Stimulated activated naive B cell treated with anti-CD40 and anti-IgM and Interleukin-4, amounts not matched to agents 10 μg/mL and 1 μg/mL and 100 μg/mL, for 72 hours (primary cell): ENCODE measurements around the gene FAM76B.
"Not testable (repeated sequence)": the region's sequence is repeated elsewhere in the genome, so short reads cannot be mapped to it uniquely, and the experiment has no call there.

Experiments used
- ATAC-seq, 2 donors: fragments of 150-1000 bp; cut with Tn5 transposase; replicated peaks; 2 replicates each; pipeline ENCODE4 v1.10.0; 2021; ENCODE audit warnings: moderate library complexity in 1 of 2
- DNase-seq: peaks from one replicate; pipeline ENCODE4 v3.0.0; 2021
- H3K27ac Mint-ChIP-seq: one replicate; pipeline ENCODE4 v1.8.0; 2022; ENCODE audit warnings: mild to moderate bottlenecking, mixed read lengths
- H3K27me3 Mint-ChIP-seq, 2 donors: one replicate each; pipeline ENCODE4 v1.8.0; 2022; ENCODE audit warnings: mixed read lengths in 2 of 2
- H3K36me3 Mint-ChIP-seq, 2 donors: one replicate each; pipeline ENCODE4 v1.8.0; 2022; ENCODE audit warnings: mixed read lengths in 2 of 2, mild to moderate bottlenecking in 1 of 2
- H3K4me1 Mint-ChIP-seq, 2 donors: one replicate each; pipeline ENCODE4 v1.8.0; 2022; ENCODE audit warnings: mixed read lengths in 2 of 2, mild to moderate bottlenecking in 1 of 2
- H3K4me3 Mint-ChIP-seq, 2 donors: one replicate each; pipeline ENCODE4 v1.8.0; 2022; ENCODE audit warnings: mild to moderate bottlenecking in 2 of 2, mixed read lengths in 2 of 2, moderate library complexity in 1 of 2
- H3K9me3 Mint-ChIP-seq, 2 donors: one replicate each; pipeline ENCODE4 v1.8.0; 2022; ENCODE audit warnings: mixed read lengths in 2 of 2, mild to moderate bottlenecking in 1 of 2

Gene FAM76B

DNA sequence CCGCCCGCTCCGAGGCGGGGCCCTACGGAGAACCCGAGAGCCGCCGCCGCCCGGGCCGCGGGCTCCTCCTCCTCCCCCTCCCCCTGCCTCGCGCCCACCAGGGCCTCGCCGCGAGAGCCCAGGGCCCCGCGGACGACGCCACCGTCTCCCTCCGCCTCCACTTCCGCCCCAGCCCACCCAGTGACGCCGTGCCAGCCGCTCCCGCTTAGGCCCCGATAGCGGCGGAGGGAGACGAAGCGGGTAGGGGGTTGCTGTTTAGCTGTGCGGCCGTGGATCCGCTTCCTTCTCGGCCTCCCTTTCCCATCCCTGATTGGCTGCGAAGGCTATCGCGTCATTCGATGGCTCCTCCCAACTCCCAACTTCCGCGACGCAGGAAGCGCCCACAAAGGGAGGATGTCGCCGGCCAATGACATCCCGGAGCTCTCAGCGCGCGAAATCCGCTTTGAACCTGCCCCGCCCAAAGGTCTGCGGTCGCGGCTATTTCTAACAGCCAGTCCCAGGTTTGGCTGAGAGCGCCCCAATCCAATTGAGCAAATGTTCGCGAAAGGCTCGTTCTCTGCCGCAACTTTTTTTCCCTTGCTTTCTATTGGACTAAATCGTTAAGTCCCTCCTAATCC, at the start of gene FAM76B:
TSS of gene FAM76B (minus strand) at position 277 of the 617 bp plus-strand sequence. CDS start 304 bp downstream, outside the sequence.
- Mint-ChIP-seq H3K4me3 (peak within 1 kb of the TSS; percentile 95 to 99), H3K9me3 (no peaks in the 10 kb centered on the region), H3K27me3 (no peaks in the 10 kb centered on the region), H3K36me3 (peaks cover 18 to 35% of the 10 kb centered on the region in 2 donors), H3K4me1 (peaks cover 18 to 44% of the 10 kb centered on the region in 2 donors), H3K27ac (peak within 1 kb of the TSS; percentile 100)
- peak; percentile 78 to 81 for ATAC-seq
- peak; percentile 97 for DNase-seq

DNA sequence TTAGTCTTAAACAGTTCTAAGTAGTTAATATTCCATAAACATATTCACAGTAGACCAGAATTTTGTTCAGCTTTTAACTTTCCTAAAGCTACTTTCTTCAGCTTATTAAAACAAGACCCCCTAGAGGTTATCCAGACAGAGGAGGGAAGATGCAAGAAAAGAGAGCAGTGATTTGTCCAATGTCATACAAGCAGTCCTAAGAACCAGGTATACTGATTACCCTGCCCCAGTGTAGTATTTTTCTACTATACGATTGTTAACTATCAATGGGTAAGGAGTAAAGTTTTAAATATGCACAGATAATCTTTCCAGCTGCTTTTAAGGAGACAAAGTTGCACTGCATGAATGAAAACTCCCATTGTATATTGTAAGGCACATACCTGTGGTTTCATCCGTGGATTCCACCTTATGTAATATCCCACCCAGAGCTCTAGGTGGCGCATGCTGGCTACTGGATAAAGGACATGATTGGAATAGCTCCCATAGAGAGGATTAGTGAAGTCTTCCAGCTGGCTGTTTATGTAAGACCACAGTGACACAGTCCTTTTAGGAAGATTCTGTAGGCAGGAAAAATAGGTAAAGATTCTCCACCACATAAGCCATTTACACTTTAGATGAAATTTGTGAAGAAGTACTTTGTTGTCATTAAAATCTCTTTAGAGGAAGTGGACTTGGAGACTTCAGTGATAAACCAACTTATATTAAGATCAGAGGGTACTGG, 46.3 kb upstream of the FAM76B start:
- peak; percentile 77 to 81 for ATAC-seq
- H3K9me3 Mint-ChIP-seq = no peaks in the 10 kb centered on the region
- DNase-seq = peak; percentile 21
- no peak overlapping the region for H3K4me3 Mint-ChIP-seq
- H3K27ac Mint-ChIP-seq = peak overlapping the region; percentile 44
- H3K36me3 Mint-ChIP-seq = peaks cover 17 to 34% of the 10 kb centered on the region in 2 donors
- peaks cover 0 to 2% of the 10 kb centered on the region in 2 donors for H3K4me1 Mint-ChIP-seq
- H3K27me3 Mint-ChIP-seq = no peaks in the 10 kb centered on the region

DNA sequence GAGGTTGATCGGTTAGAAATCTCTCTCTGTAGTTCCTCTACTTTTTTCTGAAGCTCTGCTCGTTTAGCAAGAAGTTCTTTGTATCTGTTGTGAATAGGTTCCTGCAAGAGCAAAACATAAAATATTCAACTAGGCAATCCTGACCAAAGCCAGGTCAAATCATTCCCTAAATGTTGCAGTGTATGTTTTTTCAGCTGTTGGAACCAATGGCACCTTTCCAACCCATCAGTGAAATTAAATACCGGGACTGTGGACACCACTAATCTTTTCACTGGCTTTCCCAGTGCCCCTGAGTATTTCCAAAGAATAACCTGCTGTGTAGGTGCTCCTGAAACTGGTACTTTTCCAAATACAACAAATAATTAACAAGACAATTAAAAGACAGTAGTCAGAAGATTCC, 45.8 kb upstream of the FAM76B start:
- ATAC-seq (no peak), DNase-seq (no peak)
- H3K4me3 Mint-ChIP-seq = no peak overlapping the region
- H3K4me1 Mint-ChIP-seq = peaks cover 0 to 2% of the 10 kb centered on the region in 2 donors
- H3K9me3 Mint-ChIP-seq = no peaks in the 10 kb centered on the region
- H3K27me3 Mint-ChIP-seq = no peaks in the 10 kb centered on the region
- no peak overlapping the region for H3K27ac Mint-ChIP-seq
- peaks cover 20 to 38% of the 10 kb centered on the region in 2 donors for H3K36me3 Mint-ChIP-seq

DNA sequence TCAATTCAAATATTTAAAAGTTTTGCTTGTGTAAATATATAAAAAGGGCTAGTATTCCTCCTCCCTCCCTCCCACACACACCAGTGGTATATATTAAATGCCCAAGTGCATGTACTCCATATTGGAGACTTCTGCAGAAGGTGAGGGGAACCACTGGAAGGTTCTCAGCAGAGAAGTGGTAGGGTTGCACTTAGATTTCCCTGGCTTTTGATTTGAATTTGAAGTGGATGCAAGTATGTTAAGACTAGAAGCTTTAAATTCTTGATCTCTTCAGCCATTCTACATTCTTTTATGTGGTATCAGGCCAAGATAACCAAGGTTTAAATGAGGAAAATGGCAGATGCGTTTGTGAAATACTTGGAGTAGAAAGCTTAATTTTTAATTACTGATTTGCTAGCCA, 43.8 kb upstream of the FAM76B start:
- Mint-ChIP-seq H3K36me3 (peaks cover 25 to 42% of the 10 kb centered on the region in 2 donors), H3K27me3 (no peaks in the 10 kb centered on the region), H3K9me3 (no peaks in the 10 kb centered on the region), H3K4me1 (peaks cover 0 to 2% of the 10 kb centered on the region in 2 donors), H3K4me3 (no peak overlapping the region), H3K27ac (no peak overlapping the region)
- ATAC-seq (no peak), DNase-seq (no peak)

- H3K4me1 Mint-ChIP-seq = peaks cover 0 to 2% of the 10 kb centered on the region in 2 donors
- no peak overlapping the region for H3K27ac Mint-ChIP-seq
- H3K27me3 Mint-ChIP-seq = no peaks in the 10 kb centered on the region
- no peak overlapping the region for H3K4me3 Mint-ChIP-seq
- H3K9me3 Mint-ChIP-seq = no peaks in the 10 kb centered on the region
- no peak for DNase-seq
- H3K36me3 Mint-ChIP-seq = peaks cover 22 to 41% of the 10 kb centered on the region in 2 donors
- ATAC-seq = no peak
Measured at GRCh38 chr11:95832763-95833162, 43.2 kb upstream of the FAM76B start.

GRCh38 chr11:95831198-95831883, 41.8 kb upstream of the FAM76B start:
- DNase-seq = no peak
- Mint-ChIP-seq H3K27ac (no peak overlapping the region), H3K4me1 (peaks cover 0 to 2% of the 10 kb centered on the region in 2 donors), H3K36me3 (peaks cover 24 to 37% of the 10 kb centered on the region in 2 donors), H3K9me3 (no peaks in the 10 kb centered on the region), H3K27me3 (no peaks in the 10 kb centered on the region), H3K4me3 (no peak overlapping the region)
- ATAC-seq = no peak

- Mint-ChIP-seq H3K9me3 (no peaks in the 10 kb centered on the region), H3K27ac (peak overlapping the region; percentile 14), H3K36me3 (peaks cover 25 to 42% of the 10 kb centered on the region in 2 donors), H3K4me3 (no peak overlapping the region), H3K4me1 (no peaks in the 10 kb centered on the region), H3K27me3 (no peaks in the 10 kb centered on the region)
- ATAC-seq = peak in 1 of 2 donors; percentile 14
- no peak for DNase-seq
Measured at GRCh38 chr11:95829580-95830259, 40.1 kb upstream of the FAM76B start.

DNA sequence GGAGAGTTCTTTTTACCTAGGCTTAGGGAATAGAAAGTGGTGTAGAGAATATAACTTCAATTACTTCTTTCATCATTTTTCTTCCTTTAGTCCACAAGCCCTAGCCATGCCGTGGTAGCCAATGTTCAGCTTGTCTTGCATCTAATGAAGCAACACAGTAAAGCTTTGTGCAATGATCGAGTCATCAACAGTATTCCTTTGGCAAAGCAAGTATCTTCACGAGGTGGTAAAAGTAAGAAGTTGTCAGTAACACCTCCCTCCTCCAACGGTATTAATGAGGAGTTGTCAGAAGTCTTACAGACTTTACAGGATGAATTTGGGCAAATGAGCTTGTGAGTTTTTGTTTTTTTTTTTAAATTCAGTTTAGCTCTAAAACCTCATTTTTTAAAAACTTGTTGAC, 38.1 kb upstream of the FAM76B start:
- Mint-ChIP-seq H3K4me1 (no peaks in the 10 kb centered on the region), H3K27ac (no peak overlapping the region), H3K9me3 (no peaks in the 10 kb centered on the region), H3K36me3 (peaks cover 27 to 46% of the 10 kb centered on the region in 2 donors), H3K4me3 (no peak overlapping the region), H3K27me3 (no peaks in the 10 kb centered on the region)
- no peak for ATAC-seq
- DNase-seq = no peak

- peaks cover 33 to 45% of the 10 kb centered on the region in 2 donors for H3K36me3 Mint-ChIP-seq
- no peak overlapping the region for H3K4me3 Mint-ChIP-seq
- H3K27me3 Mint-ChIP-seq = no peaks in the 10 kb centered on the region
- no peak for DNase-seq
- H3K9me3 Mint-ChIP-seq = no peaks in the 10 kb centered on the region
- no peak for ATAC-seq
- no peaks in the 10 kb centered on the region for H3K4me1 Mint-ChIP-seq
- no peak overlapping the region for H3K27ac Mint-ChIP-seq
Measured at GRCh38 chr11:95821640-95822039, 32.1 kb upstream of the FAM76B start.

GRCh38 chr11:95816037-95816436, 26.5 kb upstream of the FAM76B start:
- H3K36me3 Mint-ChIP-seq = peaks cover 25 to 38% of the 10 kb centered on the region in 2 donors
- no peaks in the 10 kb centered on the region for H3K27me3 Mint-ChIP-seq
- ATAC-seq = peak; percentile 75 to 92
- peak; percentile 2 for DNase-seq
- peaks cover 0 to 1% of the 10 kb centered on the region in 2 donors for H3K9me3 Mint-ChIP-seq
- H3K27ac Mint-ChIP-seq = peak overlapping the region; percentile 14
- H3K4me3 Mint-ChIP-seq = no peak overlapping the region
- H3K4me1 Mint-ChIP-seq = peaks cover 6 to 10% of the 10 kb centered on the region in 2 donors

GRCh38 chr11:95811052-95811451, 21.5 kb upstream of the FAM76B start:
- not testable (repeated sequence) for H3K4me1 Mint-ChIP-seq, ATAC-seq, H3K27ac Mint-ChIP-seq, H3K4me3 Mint-ChIP-seq, H3K27me3 Mint-ChIP-seq, DNase-seq, H3K9me3 Mint-ChIP-seq
- H3K36me3 Mint-ChIP-seq = peaks cover 35 to 47% of the 10 kb centered on the region in 2 donors

- H3K4me3 Mint-ChIP-seq, H3K27me3 Mint-ChIP-seq, H3K27ac Mint-ChIP-seq, DNase-seq, H3K9me3 Mint-ChIP-seq, ATAC-seq, H3K4me1 Mint-ChIP-seq: not testable (repeated sequence)
- H3K36me3 Mint-ChIP-seq = peaks cover 43 to 44% of the 10 kb centered on the region in 2 donors
Measured at GRCh38 chr11:95806464-95806863, 16.9 kb upstream of the FAM76B start.

DNA sequence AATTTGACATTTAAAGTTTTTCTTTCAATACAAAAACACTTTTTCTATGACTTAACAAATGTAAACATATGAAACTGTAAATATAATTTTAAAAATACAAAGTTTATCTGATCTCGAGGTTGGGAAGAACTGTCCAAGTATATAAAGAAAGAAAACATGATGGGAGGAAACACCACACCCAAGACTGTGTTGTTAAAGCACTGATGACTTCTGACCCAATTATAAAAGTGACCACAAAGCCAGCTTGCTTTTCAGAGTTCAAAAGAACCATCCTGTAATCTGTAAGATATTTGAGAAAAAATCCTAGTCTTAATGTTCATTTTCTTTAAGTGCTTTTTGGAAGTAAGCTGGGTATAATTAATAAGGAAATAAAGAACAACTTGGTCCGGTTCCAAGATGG, 16.3 kb upstream of the FAM76B start:
- Mint-ChIP-seq H3K4me1 (no peaks in the 10 kb centered on the region), H3K4me3 (no peak overlapping the region), H3K36me3 (peaks cover 44 to 46% of the 10 kb centered on the region in 2 donors)

DNA sequence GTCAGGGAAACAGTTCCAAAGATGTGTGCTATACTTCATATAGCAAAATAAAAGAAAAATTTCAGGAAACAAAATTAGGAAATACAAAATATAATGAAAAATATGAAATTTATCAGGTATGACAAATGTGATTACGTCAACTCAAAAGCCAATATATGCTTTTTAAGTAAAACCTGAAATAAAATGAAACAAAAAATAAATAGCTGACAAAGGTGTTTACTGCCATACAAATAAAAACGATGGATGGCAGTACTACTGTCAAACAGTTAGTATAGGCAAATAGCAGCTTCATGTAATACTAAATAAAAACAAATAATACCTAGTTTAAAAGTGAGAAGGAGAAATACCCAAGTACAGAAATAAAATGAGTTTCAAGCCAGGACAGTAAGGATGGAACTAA, 14.4 kb upstream of the FAM76B start:
- Mint-ChIP-seq H3K4me1 (no peaks in the 10 kb centered on the region), H3K36me3 (peaks cover 49 to 53% of the 10 kb centered on the region in 2 donors), H3K4me3 (no peak overlapping the region), H3K9me3 (peaks cover 0 to 2% of the 10 kb centered on the region in 2 donors), H3K27me3 (no peaks in the 10 kb centered on the region), H3K27ac (no peak overlapping the region)
- no peak for ATAC-seq
- DNase-seq = no peak

More for the DNA sequence above, 16.3 kb upstream of the FAM76B start:
- Mint-ChIP-seq H3K27me3 (no peaks in the 10 kb centered on the region), H3K9me3 (peaks cover 5 to 6% of the 10 kb centered on the region in 2 donors), H3K27ac (no peak overlapping the region)
- no peak for DNase-seq
- no peak for ATAC-seq
